PC-3 (cell line): ENCODE data around the gene IQSEC1. TPM values are rescaled to one million over a fixed set of nuclear protein-coding genes. Genes with fewer than 3 reads are reported as not detected.

Experiments used
- ATAC-seq: fragments of 200-7000 bp; cut with Tn5 transposase; 2 replicates; pipeline ENCODE4 v1.9.1; 2020; ENCODE audit warnings: mild to moderate bottlenecking, moderate library complexity
- BruUV-seq: library from RNA; stranded (reverse); fragments of 400-500 nt; replicated peaks from 2 replicates; lab custom pipeline; 2021; lab: Mats Ljungman, UMichigan
- CTCF ChIA-PET: fragments of 300-600 bp; sonication (Branson Sonifier 250); formaldehyde crosslinking; loops from one replicate; lab custom pipeline; 2022; ENCODE audit warnings: antibody characterized with exemption; lab: Charles Lee
- POLR2A ChIA-PET: fragments of 300-600 bp; sonication (Branson Sonifier 250); formaldehyde crosslinking; loops from one replicate; lab custom pipeline; 2022; ENCODE audit warnings: antibody characterized with exemption; ENCODE audit not compliant: unreplicated experiment; lab: Charles Lee
- DNase-seq: peaks from one replicate; pipeline ENCODE4 v3.0.0-alpha.2; 2015
- H2AFZ ChIP-seq: fragments of 300-600 bp; sonication (generic); 2 replicates; pipeline ENCODE4 v1.6.0; 2016; ENCODE audit warnings: antibody characterized with exemption, low read length
- H3F3A ChIP-seq: fragments of 300-600 bp; sonication (generic); one replicate; pipeline ENCODE4 v1.6.0; 2017; ENCODE audit warnings: antibody characterized with exemption, low read length, control low read depth, mild to moderate bottlenecking; ENCODE audit not compliant: unreplicated experiment
- H3K27ac ChIP-seq: fragments of 300-600 bp; sonication (generic); 2 replicates; pipeline ENCODE4 v1.5.1; 2016; ENCODE audit warnings: mild to moderate bottlenecking, low read length
- H3K27me3 ChIP-seq: fragments of 300-600 bp; sonication (generic); 2 replicates; pipeline ENCODE4 v1.6.1; 2016; ENCODE audit warnings: low read length, mixed read lengths
- H3K36me3 ChIP-seq: fragments of 300-600 bp; sonication (generic); 2 replicates; pipeline ENCODE4 v1.6.1; 2016; ENCODE audit warnings: low read depth, mixed run types, low read length, mixed read lengths
- H3K4me1 ChIP-seq: fragments of 300-600 bp; sonication (generic); 2 replicates; pipeline ENCODE4 v1.5.1; 2016; ENCODE audit warnings: low read length; ENCODE audit not compliant: insufficient read depth
- H3K4me2 ChIP-seq: fragments of 300-600 bp; sonication (generic); 2 replicates; pipeline ENCODE4 v1.6.0; 2016; ENCODE audit warnings: low read length
- H3K4me3 ChIP-seq: fragments of 300-600 bp; sonication (generic); 2 replicates; pipeline ENCODE4 v1.5.1; 2016; ENCODE audit warnings: mild to moderate bottlenecking, low read length, mixed read lengths
- H3K79me2 ChIP-seq: fragments of 300-600 bp; sonication (generic); 2 replicates; pipeline ENCODE4 v1.6.1; 2017; ENCODE audit warnings: low read length, mixed read lengths
- H3K9ac ChIP-seq: fragments of 300-600 bp; sonication (generic); 2 replicates; pipeline ENCODE4 v1.6.0; 2016; ENCODE audit warnings: mild to moderate bottlenecking, low read length
- H3K9me2 ChIP-seq: fragments of 300-600 bp; sonication (generic); replicated peaks from 2 replicates; pipeline ENCODE4 v1.6.1; 2016; ENCODE audit warnings: mixed run types, low read length, mixed read lengths
- H3K9me3 ChIP-seq: fragments of 300-600 bp; sonication (generic); 2 replicates; pipeline ENCODE4 v1.6.1; 2016; ENCODE audit warnings: low read length, mixed read lengths
- H4K20me1 ChIP-seq: fragments of 300-600 bp; sonication (generic); 2 replicates; pipeline ENCODE4 v1.6.1; 2016; ENCODE audit warnings: low read length, mixed read lengths
- EZH2 ChIP-seq: fragments of 300-600 bp; sonication (generic); IDR thresholded peaks from one replicate; pipeline ENCODE4 v1.6.1; 2017; ENCODE audit warnings: antibody characterized with exemption, mild to moderate bottlenecking, low read length; ENCODE audit not compliant: unreplicated experiment
- EZH2phosphoT487 ChIP-seq: fragments of 300-600 bp; sonication (generic); IDR thresholded peaks from 2 replicates; pipeline ENCODE4 v1.6.1; 2018; ENCODE audit warnings: mild to moderate bottlenecking, antibody characterized with exemption, low read length, borderline replicate concordance
- intact Hi-C: fragments of 100-400 bp; cut with micrococcal nuclease; formaldehyde crosslinking; loops from 2 replicates; pipeline ENCODE4 v1.9.0; 2023
- total RNA-seq: library from RNA; depleted of rRNA; stranded (reverse); fragments of >200 nt; gene quantifications from 2 replicates; pipeline ENCODE4 v1.2.3, GENCODE V29; 2014
- TF ChIP-seq, protein P1 (sequence below): fragments of 300-600 bp; sonication (generic); conservative IDR thresholded peaks from 2 replicates; pipeline ENCODE4 v1.5.1; 2017; ENCODE audit warnings: antibody characterized with exemption, low read depth, mild to moderate bottlenecking, low read length

The IQSEC1 gene
- total RNA-seq, 1 experiment from 2014 or later = 37.9 TPM

- no peaks in the 10 kb centered on the region for H3F3A ChIP-seq
- peak overlapping the region; percentile 21; the same call in 1 of the 2 replicates for H3K27ac ChIP-seq
- POLR2A ChIA-PET = no interaction called here
- H3K9me2 ChIP-seq = no peaks in the 10 kb centered on the region
- H3K4me3 ChIP-seq = peak overlapping the region; percentile 84
- DNase-seq (peak; percentile 33), ATAC-seq (peak; percentile 58)
- H3K9me3 ChIP-seq = no peaks in the 10 kb centered on the region
- intact Hi-C loops = loop anchor here (1.0 to 10.0 kb wide), 2 partner anchors 99 to 126 kb away; no protein-coding TSS in a partner anchor
- TF ChIP-seq EZH2phosphoT487 = no peak
- TF ChIP-seq, protein P1, sequence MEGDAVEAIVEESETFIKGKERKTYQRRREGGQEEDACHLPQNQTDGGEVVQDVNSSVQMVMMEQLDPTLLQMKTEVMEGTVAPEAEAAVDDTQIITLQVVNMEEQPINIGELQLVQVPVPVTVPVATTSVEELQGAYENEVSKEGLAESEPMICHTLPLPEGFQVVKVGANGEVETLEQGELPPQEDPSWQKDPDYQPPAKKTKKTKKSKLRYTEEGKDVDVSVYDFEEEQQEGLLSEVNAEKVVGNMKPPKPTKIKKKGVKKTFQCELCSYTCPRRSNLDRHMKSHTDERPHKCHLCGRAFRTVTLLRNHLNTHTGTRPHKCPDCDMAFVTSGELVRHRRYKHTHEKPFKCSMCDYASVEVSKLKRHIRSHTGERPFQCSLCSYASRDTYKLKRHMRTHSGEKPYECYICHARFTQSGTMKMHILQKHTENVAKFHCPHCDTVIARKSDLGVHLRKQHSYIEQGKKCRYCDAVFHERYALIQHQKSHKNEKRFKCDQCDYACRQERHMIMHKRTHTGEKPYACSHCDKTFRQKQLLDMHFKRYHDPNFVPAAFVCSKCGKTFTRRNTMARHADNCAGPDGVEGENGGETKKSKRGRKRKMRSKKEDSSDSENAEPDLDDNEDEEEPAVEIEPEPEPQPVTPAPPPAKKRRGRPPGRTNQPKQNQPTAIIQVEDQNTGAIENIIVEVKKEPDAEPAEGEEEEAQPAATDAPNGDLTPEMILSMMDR = no peak
- no peak for TF ChIP-seq EZH2
- no TSS peak for BruUV-seq
- H3K9ac ChIP-seq = peak overlapping the region; percentile 73
- peak overlapping the region; percentile 91 for H2AFZ ChIP-seq
- H3K4me1 ChIP-seq = peaks cover 29% of the 10 kb centered on the region
- H3K36me3 ChIP-seq = no peaks in the 10 kb centered on the region
- peak overlapping the region; percentile 97 for H3K4me2 ChIP-seq
- H3K79me2 ChIP-seq = 0 out of 2 replicates have a peak, but pooled peaks cover 4% of the 10 kb centered on the region
- no peaks in the 10 kb centered on the region for H4K20me1 ChIP-seq
- no peaks in the 10 kb centered on the region for H3K27me3 ChIP-seq
- CTCF ChIA-PET = interaction anchor here (0.7 kb wide), 1 partner anchor 765 kb away, joined by 3 read pairs; no protein-coding TSS in a partner anchor
Measured at GRCh38 chr3:12994357-12994606, 78.9 kb downstream of the IQSEC1 start.

GRCh38 chr3:12993517-12994356 lies 79.5 kb downstream of the IQSEC1 start:
- Histone ChIP-seq H2AFZ (peak overlapping the region; percentile 91), H3K4me2 (peak overlapping the region; percentile 97), H3K9ac (peak overlapping the region; percentile 73), H3K4me1 (peaks cover 29% of the 10 kb centered on the region), H3K4me3 (peak overlapping the region; percentile 84), H3K79me2 (0 out of 2 replicates have a peak, but pooled peaks cover 4% of the 10 kb centered on the region), H3K9me3 (no peaks in the 10 kb centered on the region), H3K9me2 (no peaks in the 10 kb centered on the region), H4K20me1 (no peaks in the 10 kb centered on the region), H3K36me3 (no peaks in the 10 kb centered on the region), H3K27ac (no peak overlapping the region), H3K27me3 (no peaks in the 10 kb centered on the region), H3F3A (no peaks in the 10 kb centered on the region)
- ATAC-seq = peak; percentile 41
- ChIA-PET POLR2A (no interaction called here), CTCF (interaction anchor here (0.7 kb wide), 1 partner anchor 764 kb away, joined by 3 read pairs; no protein-coding TSS in a partner anchor)
- no TSS peak for BruUV-seq
- DNase-seq = peak; percentile 30
- intact Hi-C loops = loop anchor here (1.0 to 10.0 kb wide), 2 partner anchors 99 to 125 kb away; no protein-coding TSS in a partner anchor
- TF ChIP-seq EZH2phosphoT487 (no peak), EZH2 (no peak)
- TF ChIP-seq, protein P1 = no peak
